Neural progenitor cell (in vitro differentiated cells): ENCODE data around the gene CACHD1.

Experiments
- CTCF ChIP-seq: fragments of 200-600 bp; sonication (generic); IDR thresholded peaks from 2 replicates; pipeline ENCODE4 v1.5.1; 2017; ENCODE audit warnings: antibody characterized with exemption, mild to moderate bottlenecking
- EZH2 ChIP-seq: fragments of 200-600 bp; sonication (generic); IDR thresholded peaks from 2 replicates; pipeline ENCODE4 v1.6.1; 2017; ENCODE audit warnings: antibody characterized with exemption, mild to moderate bottlenecking, moderate library complexity
- EZH2phosphoT487 ChIP-seq: fragments of 200-600 bp; sonication (generic); IDR thresholded peaks from 2 replicates; pipeline ENCODE4 v1.6.1; 2017; ENCODE audit warnings: antibody characterized with exemption

- TF ChIP-seq CTCF (no peak), EZH2phosphoT487 (no peak), EZH2 (no peak)
These were observed 68.0 kb downstream of the CACHD1 start for GRCh38 chr1:64537942-64538341.
